ENCODE results near the gene UBTFL1. TPM values are rescaled to one million over a fixed set of nuclear protein-coding genes. Genes with fewer than 3 reads are reported as not detected.

The UBTFL1 gene, protein sequence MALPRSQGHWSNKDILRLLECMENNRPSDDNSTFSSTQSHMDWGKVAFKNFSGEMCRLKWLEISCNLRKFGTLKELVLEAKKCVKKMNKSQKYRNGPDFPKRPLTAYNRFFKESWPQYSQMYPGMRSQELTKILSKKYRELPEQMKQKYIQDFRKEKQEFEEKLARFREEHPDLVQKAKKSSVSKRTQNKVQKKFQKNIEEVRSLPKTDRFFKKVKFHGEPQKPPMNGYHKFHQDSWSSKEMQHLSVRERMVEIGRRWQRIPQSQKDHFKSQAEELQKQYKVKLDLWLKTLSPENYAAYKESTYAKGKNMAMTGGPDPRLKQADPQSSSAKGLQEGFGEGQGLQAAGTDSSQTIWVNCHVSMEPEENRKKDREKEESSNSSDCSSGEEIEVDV
- not detected in 2 replicates for total RNA-seq

DNA sequence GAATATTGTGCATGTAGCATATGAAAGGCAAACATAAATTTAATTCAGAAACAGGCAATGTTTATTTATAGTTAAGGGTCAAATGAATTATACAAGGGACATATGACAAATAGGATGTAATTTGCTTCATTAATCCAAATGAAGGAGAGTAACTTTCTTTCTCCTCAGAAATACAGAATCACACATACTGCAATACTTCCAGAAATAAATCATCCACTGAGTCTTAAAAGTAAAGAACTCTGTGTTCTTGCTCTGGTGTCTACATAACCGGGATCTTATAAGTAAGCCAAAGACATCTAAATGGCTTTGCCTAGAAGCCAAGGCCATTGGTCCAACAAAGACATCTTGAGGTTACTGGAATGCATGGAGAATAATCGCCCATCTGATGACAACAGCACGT, at the start of gene UBTFL1:
TSS of gene UBTFL1 (plus strand) at position 301 of the 400 bp plus-strand sequence. CDS start at position 301, 0 bp downstream.

DNA sequence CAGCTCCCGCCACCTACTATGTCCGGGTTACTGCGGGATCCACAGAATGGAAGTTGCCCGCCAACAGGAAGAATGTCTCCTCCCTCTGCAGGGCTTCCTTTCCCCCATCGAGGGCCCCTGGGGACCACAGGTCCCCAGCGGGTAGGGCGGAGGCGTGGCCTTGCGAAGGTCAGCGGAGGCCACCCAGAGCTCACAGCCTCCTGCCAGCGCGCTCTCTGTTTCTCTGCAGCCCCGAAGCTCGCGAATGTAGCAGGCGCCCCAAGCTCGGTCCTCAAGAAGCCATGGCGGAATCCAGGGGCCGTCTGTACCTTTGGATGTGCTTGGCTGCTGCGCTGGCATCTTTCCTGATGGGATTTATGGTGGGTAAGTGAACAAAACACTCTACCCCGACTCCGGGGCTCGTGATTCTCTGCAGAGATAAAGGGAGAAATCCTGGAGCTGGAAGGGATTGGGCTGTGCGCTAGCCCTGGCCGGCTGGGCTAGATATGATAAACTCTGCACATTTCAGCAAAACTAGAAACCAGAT, 48.8 kb downstream of the UBTFL1 start, which contains the start of gene NAALAD2:
TSS of gene NAALAD2 (plus strand) at position 186 of the 526 bp plus-strand sequence. CDS start at position 282, 96 bp downstream.

Other genes with a start within 250 kb of the UBTFL1 start
- gene TRIM64B, start 207.5 kb upstream of the UBTFL1 start, total RNA-seq = not detected in 2 replicates
- not detected in 2 replicates for gene TRIM49D1, start 163.7 kb upstream of the UBTFL1 start, total RNA-seq
- not detected in 2 replicates for gene TRIM49D2, start 161.9 kb upstream of the UBTFL1 start, total RNA-seq
- gene TRIM64, start 119.9 kb upstream of the UBTFL1 start, total RNA-seq = not detected in 2 replicates
- gene TRIM49C, start 54.8 kb upstream of the UBTFL1 start, total RNA-seq = not detected in 2 replicates
- 2.0 and 2.5 TPM in 2 replicates for gene NAALAD2, start 48.7 kb downstream of the UBTFL1 start, total RNA-seq
- gene CHORDC1, start 137.1 kb downstream of the UBTFL1 start, total RNA-seq = 29.6 and 37.4 TPM in 2 replicates